IMR-90 (cell line): ENCODE measurements around the gene MTAP. TPM values are rescaled to one million over a fixed set of nuclear protein-coding genes. Genes with fewer than 3 reads are reported as not detected.

Experiments used
- ATAC-seq: fragments of 200-7000 bp; cut with Tn5 transposase; 2 replicates; pipeline ENCODE4 v1.9.1; 2020; ENCODE audit warnings: low read depth, mild to moderate bottlenecking, moderate library complexity
- BruUV-seq: library from RNA; stranded (reverse); fragments of 400-500 nt; replicated peaks from 2 replicates; lab custom pipeline; 2021; lab: Mats Ljungman, UMichigan
- CTCF ChIA-PET: fragments of 300-600 bp; formaldehyde crosslinking; extraction: SDS; loops from one replicate; lab custom pipeline; 2021; ENCODE audit warnings: antibody characterized with exemption; lab: Yijun Ruan, JAX
- POLR2A ChIA-PET: fragments of 300-600 bp; sonication (Branson Sonifier 250); formaldehyde crosslinking; loops from one replicate; lab custom pipeline; 2022; ENCODE audit warnings: antibody characterized with exemption; ENCODE audit not compliant: unreplicated experiment; lab: Charles Lee
- DNase-seq: peaks from one replicate; pipeline ENCODE4 v3.0.0; 2013
- H2AFZ ChIP-seq: replicated peaks from 2 replicates; pipeline ENCODE3; 2013; ENCODE audit warnings: low read length, mild to moderate bottlenecking; ENCODE audit not compliant: poor library complexity
- H2AK5ac ChIP-seq: 2 replicates; pipeline ENCODE4 v1.6.1; 2013; ENCODE audit warnings: low read depth, low read length, inconsistent platforms
- H2AK9ac ChIP-seq: replicated peaks from 2 replicates; pipeline ENCODE3; 2013; ENCODE audit warnings: mild to moderate bottlenecking, low read depth, low read length, moderate library complexity; ENCODE audit not compliant: poor library complexity
- H2BK120ac ChIP-seq: 2 replicates; pipeline ENCODE4 v1.6.1; 2013; ENCODE audit warnings: low read depth, low read length, inconsistent platforms
- H2BK15ac ChIP-seq: 3 replicates; pipeline ENCODE4 v1.6.1; 2013; ENCODE audit warnings: low read depth, low read length, inconsistent platforms
- H2BK20ac ChIP-seq: 2 replicates; pipeline ENCODE4 v1.6.1; 2013; ENCODE audit warnings: low read depth, mild to moderate bottlenecking, inconsistent platforms, low read length, moderate library complexity
- H2BK5ac ChIP-seq: 2 replicates; pipeline ENCODE4 v1.6.1; 2013; ENCODE audit warnings: mild to moderate bottlenecking, low read depth, low read length, inconsistent platforms; ENCODE audit not compliant: poor library complexity, severe bottlenecking
- H3K14ac ChIP-seq: replicated peaks from 2 replicates; pipeline ENCODE4 v1.6.1; 2013; ENCODE audit warnings: low read depth, low read length, inconsistent platforms
- H3K18ac ChIP-seq: 2 replicates; pipeline ENCODE4 v1.6.1; 2013; ENCODE audit warnings: low read depth, low read length, control low read depth
- H3K23ac ChIP-seq: 2 replicates; pipeline ENCODE4 v1.6.1; 2013; ENCODE audit warnings: low read depth, low read length, inconsistent platforms
- H3K27ac ChIP-seq: 2 replicates; pipeline ENCODE4 v1.5.1; 2013; ENCODE audit warnings: mild to moderate bottlenecking, control low read depth, low read length; ENCODE audit not compliant: insufficient read depth
- H3K27me3 ChIP-seq: 2 replicates; pipeline ENCODE4 v1.6.1; 2013; ENCODE audit warnings: low read length; ENCODE audit not compliant: control insufficient read depth, insufficient read depth
- H3K36me3 ChIP-seq: 2 replicates; pipeline ENCODE4 v1.6.1; 2013; ENCODE audit warnings: low read length, mixed read lengths; ENCODE audit not compliant: control insufficient read depth, insufficient read depth
- H3K4ac ChIP-seq: 2 replicates; pipeline ENCODE4 v1.6.1; 2013; ENCODE audit warnings: low read depth, low read length, inconsistent platforms
- H3K4me1 ChIP-seq: 2 replicates; pipeline ENCODE4 v1.6.1; 2013; ENCODE audit warnings: low read length, mixed read lengths; ENCODE audit not compliant: control insufficient read depth, insufficient read depth
- H3K4me2 ChIP-seq: 2 replicates; pipeline ENCODE4 v1.6.1; 2013; ENCODE audit warnings: low read depth, mild to moderate bottlenecking, control low read depth, low read length, moderate library complexity
- H3K4me3 ChIP-seq: 2 replicates; pipeline ENCODE4 v1.5.1; 2013; ENCODE audit warnings: low read depth, mild to moderate bottlenecking, control low read depth, low read length, moderate library complexity; ENCODE audit not compliant: insufficient read depth
- H3K56ac ChIP-seq: 2 replicates; pipeline ENCODE4 v1.6.1; 2013; ENCODE audit warnings: low read length, inconsistent platforms; ENCODE audit not compliant: insufficient read depth; ENCODE audit errors: extremely low read depth
- H3K79me1 ChIP-seq, 2 experiments: 2 replicates each; pipeline ENCODE4 v1.6.1; 2013; ENCODE audit warnings: low read length in 2 of 2, inconsistent platforms in 1 of 2, low read depth in 1 of 2
- H3K9ac ChIP-seq: 2 replicates; pipeline ENCODE4 v1.6.1; 2013; ENCODE audit warnings: low read depth, low read length, control low read depth
- H3K9me1 ChIP-seq: 2 replicates; pipeline ENCODE4 v1.6.1; 2013; ENCODE audit warnings: low read length, inconsistent platforms; ENCODE audit not compliant: insufficient read depth
- H3K9me3 ChIP-seq: 2 replicates; pipeline ENCODE4 v1.6.1; 2013; ENCODE audit warnings: low read length; ENCODE audit not compliant: control insufficient read depth, insufficient read depth
- H4K20me1 ChIP-seq: 2 replicates; pipeline ENCODE4 v1.6.1; 2013; ENCODE audit warnings: low read length, inconsistent platforms; ENCODE audit not compliant: insufficient read depth
- H4K5ac ChIP-seq: 2 replicates; pipeline ENCODE4 v1.6.1; 2013; ENCODE audit warnings: mild to moderate bottlenecking, low read depth, low read length, control low read depth
- H4K8ac ChIP-seq, 2 experiments: 2 replicates each; pipeline ENCODE4 v1.6.1; 2013; ENCODE audit warnings: low read depth in 2 of 2, low read length in 2 of 2, control low read depth in 1 of 2, inconsistent platforms in 1 of 2
- H4K91ac ChIP-seq: 2 replicates; pipeline ENCODE4 v1.6.1; 2013; ENCODE audit warnings: low read depth, low read length, inconsistent platforms; ENCODE audit not compliant: insufficient read depth
- BHLHE40 ChIP-seq: fragments of 150-350 bp; IDR thresholded peaks from 2 replicates; pipeline ENCODE4 v1.6.1; 2016; ENCODE audit warnings: mild to moderate bottlenecking, low read depth, low read length
- CHD1 ChIP-seq: IDR thresholded peaks from 2 replicates; pipeline ENCODE4 v1.6.1; 2012; ENCODE audit warnings: low read depth, low read length, improper control_type of control experiment
- ELK1 ChIP-seq: fragments of 150-350 bp; IDR thresholded peaks from 2 replicates; pipeline ENCODE4 v1.6.1; 2016; ENCODE audit warnings: low read depth, mild to moderate bottlenecking, low read length, moderate library complexity, borderline replicate concordance
- FOS ChIP-seq: fragments of 150-350 bp; IDR thresholded peaks from 2 replicates; pipeline ENCODE4 v1.6.1; 2016; ENCODE audit warnings: low read depth, low read length
- MAFK ChIP-seq: IDR thresholded peaks from 2 replicates; pipeline ENCODE4 v1.6.1; 2012; ENCODE audit warnings: low read depth, low read length, improper control_type of control experiment
- MAZ ChIP-seq: IDR thresholded peaks from 2 replicates; pipeline ENCODE4 v1.6.1; 2012; ENCODE audit warnings: low read depth, mild to moderate bottlenecking, low read length, improper control_type of control experiment, moderate library complexity, borderline replicate concordance
- NFE2L2 ChIP-seq: fragments of 150-350 bp; IDR thresholded peaks from 2 replicates; pipeline ENCODE4 v1.6.1; 2016; ENCODE audit warnings: low read depth, mild to moderate bottlenecking, low read length
- POLR2A ChIP-seq: IDR thresholded peaks from 2 replicates; pipeline ENCODE4 v1.6.1; 2012; ENCODE audit warnings: mild to moderate bottlenecking, low read depth, low read length
- RAD21 ChIP-seq: IDR thresholded peaks from 2 replicates; pipeline ENCODE4 v1.6.1; 2012; ENCODE audit warnings: low read length, improper control_type of control experiment
- RCOR1 ChIP-seq: IDR thresholded peaks from 2 replicates; pipeline ENCODE4 v1.6.1; 2012; ENCODE audit warnings: mild to moderate bottlenecking, low read length, improper control_type of control experiment; ENCODE audit not compliant: insufficient replicate concordance
- RFX5 ChIP-seq: IDR thresholded peaks from 2 replicates; pipeline ENCODE4 v1.8.0; 2012; ENCODE audit warnings: low read depth, mild to moderate bottlenecking, low read length, moderate library complexity
- SMC3 ChIP-seq: fragments of 150-350 bp; IDR thresholded peaks from 2 replicates; pipeline ENCODE4 v1.6.1; 2016; ENCODE audit warnings: low read depth, mild to moderate bottlenecking, antibody characterized with exemption, low read length, moderate library complexity
- USF2 ChIP-seq: fragments of 150-350 bp; IDR thresholded peaks from 2 replicates; pipeline ENCODE4 v1.6.1; 2017; ENCODE audit warnings: mild to moderate bottlenecking, antibody characterized with exemption, low read length, low read depth
- WGBS, 2 experiments: methylation state at CpG; one replicate each; pipeline versions ENCODE4 v1.1.5 to v1.1.7; 2013; ENCODE audit warnings: missing lambda C conversion rate in 2 of 2; ENCODE audit not compliant: insufficient read length in 1 of 2; ENCODE audit errors: extremely low coverage in 2 of 2; 5-methylcytosine and 5-hydroxymethylcytosine counted together
- dilution Hi-C: fragments of 300-500 bp; cut with HindIII; formaldehyde crosslinking; loops from one replicate; pipeline ENCODE4 v1.14.3; 2018; ENCODE audit warnings: low sequenced_read_pairs; ENCODE audit not compliant: unreplicated experiment
- in situ Hi-C: fragments of 300-500 bp; cut with MboI; formaldehyde crosslinking; loops from 3 replicates; pipeline ENCODE4 v1.14.3; 2019; ENCODE audit warnings: low sequenced_read_pairs, inconsistent platforms, mixed read lengths
- intact Hi-C: fragments of 100-400 bp; cut with micrococcal nuclease; formaldehyde crosslinking; loops from 2 replicates; pipeline ENCODE4 v1.10.0; 2022
- polyA plus RNA-seq, 3 experiments: library from polyadenylated mRNA; depleted of rRNA; stranded (reverse); fragments of >200 nt; gene quantifications; 2 replicates each; pipeline ENCODE4 v1.2.3, GENCODE V29; 2012; ENCODE audit warnings: low replicate concordance in 1 of 3
- total RNA-seq: library from RNA; depleted of rRNA; stranded (reverse); fragments of >200 nt; gene quantifications from 2 replicates; pipeline ENCODE4 v1.2.3, GENCODE V29; 2012
- TF ChIP-seq, protein P1 (sequence below): conservative IDR thresholded peaks from 2 replicates; pipeline ENCODE4 v1.5.1; 2012; ENCODE audit warnings: mild to moderate bottlenecking, low read depth, low read length, improper control_type of control experiment

MTAP gene
- total and polyA plus RNA-seq, 2 of the 4 experiments (the other 2 are of a cell fraction), result 15.7 to 50.9 TPM

GRCh38 chr9:21862871-21863270 is 60.4 kb downstream of the MTAP start:
- Histone ChIP-seq H3K9ac (no peak overlapping the region), H2BK5ac (no peak overlapping the region), H3K4me2 (no peak overlapping the region), H2BK15ac (no peak overlapping the region), H3K56ac (no peak overlapping the region), H3K23ac (no peak overlapping the region), H3K4ac (no peak overlapping the region), H2AK9ac (no peak overlapping the region), H4K20me1 (no peaks in the 10 kb centered on the region), H3K9me1 (peaks cover 8% of the 10 kb centered on the region; the same call in 1 of the 2 replicates), H3K36me3 (peaks cover 26% of the 10 kb centered on the region), H3K4me1 (no peaks in the 10 kb centered on the region), H4K8ac (no peak overlapping the region), H3K9me3 (no peaks in the 10 kb centered on the region), H3K18ac (no peak overlapping the region), H4K5ac (no peak overlapping the region), H4K91ac (no peak overlapping the region), H3K79me1 (peaks cover 4 to 16% of the 10 kb centered on the region in 2 experiments; a peak in 3 of 4 replicates), H3K14ac (no peak overlapping the region), H3K27me3 (no peaks in the 10 kb centered on the region), H2AK5ac (no peak overlapping the region), H2BK120ac (no peak overlapping the region), H3K27ac (no peak overlapping the region), H2BK20ac (no peak overlapping the region), H3K4me3 (no peak overlapping the region), H2AFZ (no peak overlapping the region)
- ATAC-seq (no peak), DNase-seq (no peak)
- no TSS peak for BruUV-seq
- WGBS, 2 experiments, result no CpG with 5 or more reads among the region's 1 CpG
- POLR2A ChIA-PET, result no interaction called here
- dilution Hi-C loops, result no loop called here
- CTCF ChIA-PET, result no interaction called here
- intact Hi-C loops, result no loop called here
- TF ChIP-seq BHLHE40 (no peak), RCOR1 (no peak), USF2 (no peak), POLR2A (no peak), MAZ (no peak), SMC3 (no peak), CHD1 (no peak), RAD21 (no peak), NFE2L2 (no peak), ELK1 (no peak), MAFK (no peak), RFX5 (no peak), FOS (no peak)
- TF ChIP-seq, protein P1, sequence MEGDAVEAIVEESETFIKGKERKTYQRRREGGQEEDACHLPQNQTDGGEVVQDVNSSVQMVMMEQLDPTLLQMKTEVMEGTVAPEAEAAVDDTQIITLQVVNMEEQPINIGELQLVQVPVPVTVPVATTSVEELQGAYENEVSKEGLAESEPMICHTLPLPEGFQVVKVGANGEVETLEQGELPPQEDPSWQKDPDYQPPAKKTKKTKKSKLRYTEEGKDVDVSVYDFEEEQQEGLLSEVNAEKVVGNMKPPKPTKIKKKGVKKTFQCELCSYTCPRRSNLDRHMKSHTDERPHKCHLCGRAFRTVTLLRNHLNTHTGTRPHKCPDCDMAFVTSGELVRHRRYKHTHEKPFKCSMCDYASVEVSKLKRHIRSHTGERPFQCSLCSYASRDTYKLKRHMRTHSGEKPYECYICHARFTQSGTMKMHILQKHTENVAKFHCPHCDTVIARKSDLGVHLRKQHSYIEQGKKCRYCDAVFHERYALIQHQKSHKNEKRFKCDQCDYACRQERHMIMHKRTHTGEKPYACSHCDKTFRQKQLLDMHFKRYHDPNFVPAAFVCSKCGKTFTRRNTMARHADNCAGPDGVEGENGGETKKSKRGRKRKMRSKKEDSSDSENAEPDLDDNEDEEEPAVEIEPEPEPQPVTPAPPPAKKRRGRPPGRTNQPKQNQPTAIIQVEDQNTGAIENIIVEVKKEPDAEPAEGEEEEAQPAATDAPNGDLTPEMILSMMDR, result no peak
- in situ Hi-C loops, result no loop called here
